ENCODE measurements around the gene AK5. TPM values are rescaled to one million over a fixed set of nuclear protein-coding genes. Genes with fewer than 3 reads are reported as not detected.
A peak's percentile ranks its signal among the peaks of the same experiment; 100 is the strongest.
"Not testable (repeated sequence)": the region's sequence is repeated elsewhere in the genome, so short reads cannot be mapped to it uniquely, and the experiment has no call there.

Gene AK5
- total and polyA plus RNA-seq, 2 donors (not counting 1 experiment from before 2014, with no cell fraction given): 0.18 TPM; not detected in 1

GRCh38 chr1:77312364-77312763 lies 30.5 kb downstream of the AK5 start:
- H3K9me3 Mint-ChIP-seq (ENCODE audit: insufficient read depth); H3K4me3 ChIP-seq (ENCODE audit: control extremely low read depth in 1 of 5, extremely low read depth in 1 of 5, insufficient read depth in 1 of 5, low read depth in 2 of 5, low read length in 4 of 5); H3K36me3 ChIP-seq (replicated peaks in 1 of 2; ENCODE audit: control extremely low read depth in 1 of 2, control insufficient read depth in 1 of 2, extremely low read depth in 1 of 2, insufficient read depth in 2 of 2, low read length in 1 of 2); H3K27ac Mint-ChIP-seq; POLR2A ChIA-PET; ATAC-seq (ENCODE audit: low read depth); H3K27ac ChIP-seq (ENCODE audit: low read length in 2 of 2); H3K4me1 ChIP-seq (ENCODE audit: control insufficient read depth in 2 of 2, insufficient read depth in 2 of 2, low read length in 2 of 2); CTCF ChIA-PET; intact Hi-C loops (cut with micrococcal nuclease); H3K4me2 ChIP-seq (replicated peaks; ENCODE audit: low read depth, low read length, poor library complexity, severe bottlenecking); DNase-seq; H3K4me3 Mint-ChIP-seq; H3K9ac ChIP-seq (ENCODE audit: low read length); H3K79me2 ChIP-seq (ENCODE audit: control insufficient read depth, insufficient read depth, low read length); H3K27me3 ChIP-seq (replicated peaks in 1 of 4; ENCODE audit: control extremely low read depth in 1 of 4, control insufficient read depth in 3 of 4, insufficient read depth in 4 of 4, low read length in 3 of 4); H3K4me1 Mint-ChIP-seq; H3K9me3 ChIP-seq (ENCODE audit: control extremely low read depth in 1 of 3, control insufficient read depth in 2 of 3, insufficient read depth in 1 of 3, low read length in 2 of 3); H2AFZ ChIP-seq (ENCODE audit: insufficient read depth, low read depth, low read length, poor library complexity, severe bottlenecking); H4K20me1 ChIP-seq (ENCODE audit: control insufficient read depth, insufficient read depth, low read length, poor library complexity, severe bottlenecking): not testable (repeated sequence)
- peaks cover 14% of the 10 kb centered on the region for H3K27me3 Mint-ChIP-seq
- WGBS (ENCODE audit: insufficient coverage): 84% methylated on average over 2 of the region's 5 CpGs

GRCh38 chr1:77313491-77313890 lies 31.7 kb downstream of the AK5 start:
- Mint-ChIP-seq H3K4me1 (no peaks in the 10 kb centered on the region), H3K4me3 (no peak overlapping the region), H3K27ac (no peak overlapping the region), H3K27me3 (peaks cover 17% of the 10 kb centered on the region), H3K9me3 (ENCODE audit: insufficient read depth) (no peaks in the 10 kb centered on the region)
- no peaks in the 10 kb centered on the region for H3K79me2 ChIP-seq (ENCODE audit: control insufficient read depth, insufficient read depth, low read length)
- no peaks in the 10 kb centered on the region for H3K36me3 ChIP-seq (replicated peaks in 1 of 2; ENCODE audit: control extremely low read depth in 1 of 2, control insufficient read depth in 1 of 2, extremely low read depth in 1 of 2, insufficient read depth in 2 of 2, low read length in 1 of 2)
- ChIA-PET POLR2A (no interaction called here), CTCF (no interaction called here)
- peak; percentile 8 for DNase-seq
- no peak for TF ChIP-seq CTCF (IDR thresholded peaks at IDR 0.05)
- no peak for TF ChIP-seq EZH2 (IDR thresholded peaks at IDR 0.05; ENCODE audit: borderline replicate concordance, insufficient read depth, low read depth, low read length, poor library complexity, severe bottlenecking)
- 65% methylated on average over 6 of the region's 8 CpGs for WGBS (ENCODE audit: insufficient coverage)
- no peaks in the 10 kb centered on the region for H3K4me1 ChIP-seq (ENCODE audit: control insufficient read depth in 2 of 2, insufficient read depth in 2 of 2, low read length in 2 of 2)
- H3K4me3 ChIP-seq (ENCODE audit: control extremely low read depth in 1 of 5, extremely low read depth in 1 of 5, insufficient read depth in 1 of 5, low read depth in 2 of 5, low read length in 4 of 5): no peak overlapping the region
- H3K4me2 ChIP-seq (replicated peaks; ENCODE audit: low read depth, low read length, poor library complexity, severe bottlenecking): no peak overlapping the region
- no peak overlapping the region for H2AFZ ChIP-seq (ENCODE audit: insufficient read depth, low read depth, low read length, poor library complexity, severe bottlenecking)
- intact Hi-C loops (cut with micrococcal nuclease): no loop called here
- H3K9ac ChIP-seq (ENCODE audit: low read length): no peak overlapping the region
- no peaks in the 10 kb centered on the region for H4K20me1 ChIP-seq (ENCODE audit: control insufficient read depth, insufficient read depth, low read length, poor library complexity, severe bottlenecking)
- no peak for ATAC-seq (ENCODE audit: low read depth)
- peaks cover 0 to 2% (median 0%) of the 10 kb centered on the region in 4 experiments for H3K27me3 ChIP-seq (replicated peaks in 1 of 4; ENCODE audit: control extremely low read depth in 1 of 4, control insufficient read depth in 3 of 4, insufficient read depth in 4 of 4, low read length in 3 of 4)
- no peaks in the 10 kb centered on the region for H3K9me3 ChIP-seq (ENCODE audit: control extremely low read depth in 1 of 3, control insufficient read depth in 2 of 3, insufficient read depth in 1 of 3, low read length in 2 of 3)
- H3K27ac ChIP-seq (ENCODE audit: low read length in 2 of 2): no peak overlapping the region

All from B cell (primary cell).